ENCODE data around the gene CDH4. TPM values are rescaled to one million over a fixed set of nuclear protein-coding genes. Genes with fewer than 3 reads are reported as not detected.

Gene CDH4
- total RNA-seq, 1 experiment from 2014 or later, result 25.0 TPM

- H3K27me3 Mint-ChIP-seq (ENCODE audit: insufficient read depth, unreplicated experiment), result no peaks in the 10 kb centered on the region
- BruUV-seq (replicated peaks), result no TSS peak
- H3K4me1 Mint-ChIP-seq (ENCODE audit: insufficient read depth, unreplicated experiment), result no peaks in the 10 kb centered on the region
- H3K36me3 Mint-ChIP-seq (ENCODE audit: insufficient read depth, unreplicated experiment), result peaks cover 9% of the 10 kb centered on the region
- DNase-seq (ENCODE audit: unreplicated experiment), result no peak
- H3K27ac Mint-ChIP-seq (ENCODE audit: low read depth, unreplicated experiment), result no peak overlapping the region
- ChIA-PET CTCF (interaction anchor here (0.7 to 1.9 kb wide), 3 partner anchors 11 to 21 kb away, joined by 3 to 8 read pairs (median 4); no protein-coding TSS in a partner anchor), POLR2A (no interaction called here)
- peaks cover 8% of the 10 kb centered on the region for H3K9me3 Mint-ChIP-seq (ENCODE audit: unreplicated experiment)
- intact Hi-C loops (cut with micrococcal nuclease), result no loop called here
- no peak for TF ChIP-seq CTCF (IDR thresholded peaks at IDR 0.05; ENCODE audit: unreplicated experiment)
- H3K4me3 Mint-ChIP-seq (ENCODE audit: unreplicated experiment), result no peak overlapping the region
Observed at GRCh38 chr20:61907081-61907891, 655.2 kb downstream of the CDH4 start.

GRCh38 chr20:61908057-61909026 lies 656.3 kb downstream of the CDH4 start:
- DNase-seq (ENCODE audit: unreplicated experiment), result no peak
- no peak for TF ChIP-seq CTCF (IDR thresholded peaks at IDR 0.05; ENCODE audit: unreplicated experiment)
- peaks cover 9% of the 10 kb centered on the region for H3K36me3 Mint-ChIP-seq (ENCODE audit: insufficient read depth, unreplicated experiment)
- CTCF ChIA-PET, result interaction anchor here (0.8 to 1.9 kb wide), 2 partner anchors 12 to 694 kb away, joined by 3 to 8 read pairs; no protein-coding TSS in a partner anchor
- H3K9me3 Mint-ChIP-seq (ENCODE audit: unreplicated experiment), result peaks cover 8% of the 10 kb centered on the region
- no peak overlapping the region for H3K4me3 Mint-ChIP-seq (ENCODE audit: unreplicated experiment)
- no peak overlapping the region for H3K27ac Mint-ChIP-seq (ENCODE audit: low read depth, unreplicated experiment)
- BruUV-seq (replicated peaks), result no TSS peak
- intact Hi-C loops (cut with micrococcal nuclease), result no loop called here
- H3K27me3 Mint-ChIP-seq (ENCODE audit: insufficient read depth, unreplicated experiment), result no peaks in the 10 kb centered on the region
- no peaks in the 10 kb centered on the region for H3K4me1 Mint-ChIP-seq (ENCODE audit: insufficient read depth, unreplicated experiment)
- POLR2A ChIA-PET, result no interaction called here

GRCh38 chr20:61909028-61909427 lies 657.0 kb downstream of the CDH4 start:
- intact Hi-C loops (cut with micrococcal nuclease), result no loop called here

More at GRCh38 chr20:61909028-61909427, 657.0 kb downstream of the CDH4 start:
- H3K9me3 Mint-ChIP-seq (ENCODE audit: unreplicated experiment), result peaks cover 8% of the 10 kb centered on the region
- DNase-seq (ENCODE audit: unreplicated experiment), result no peak
- H3K36me3 Mint-ChIP-seq (ENCODE audit: insufficient read depth, unreplicated experiment), result peaks cover 9% of the 10 kb centered on the region
- no peaks in the 10 kb centered on the region for H3K4me1 Mint-ChIP-seq (ENCODE audit: insufficient read depth, unreplicated experiment)
- H3K4me3 Mint-ChIP-seq (ENCODE audit: unreplicated experiment), result no peak overlapping the region
- no peak overlapping the region for H3K27ac Mint-ChIP-seq (ENCODE audit: low read depth, unreplicated experiment)
- CTCF ChIA-PET, result interaction anchor here (0.6 to 3.0 kb wide), 4 partner anchors 11 to 695 kb away, joined by 3 to 16 read pairs (median 3); no protein-coding TSS in a partner anchor
- TF ChIP-seq CTCF (IDR thresholded peaks at IDR 0.05; ENCODE audit: unreplicated experiment), result no peak
- BruUV-seq (replicated peaks), result no TSS peak
- H3K27me3 Mint-ChIP-seq (ENCODE audit: insufficient read depth, unreplicated experiment), result no peaks in the 10 kb centered on the region
- POLR2A ChIA-PET, result no interaction called here

Measured in MCF 10A (cell line).